ENCODE results near the gene PAGR1.
A peak's percentile ranks its signal among the peaks of the same experiment; 100 is the strongest.
"Not testable (repeated sequence)": the region's sequence is repeated elsewhere in the genome, so short reads cannot be mapped to it uniquely, and the experiment has no call there.

Gene PAGR1

DNA sequence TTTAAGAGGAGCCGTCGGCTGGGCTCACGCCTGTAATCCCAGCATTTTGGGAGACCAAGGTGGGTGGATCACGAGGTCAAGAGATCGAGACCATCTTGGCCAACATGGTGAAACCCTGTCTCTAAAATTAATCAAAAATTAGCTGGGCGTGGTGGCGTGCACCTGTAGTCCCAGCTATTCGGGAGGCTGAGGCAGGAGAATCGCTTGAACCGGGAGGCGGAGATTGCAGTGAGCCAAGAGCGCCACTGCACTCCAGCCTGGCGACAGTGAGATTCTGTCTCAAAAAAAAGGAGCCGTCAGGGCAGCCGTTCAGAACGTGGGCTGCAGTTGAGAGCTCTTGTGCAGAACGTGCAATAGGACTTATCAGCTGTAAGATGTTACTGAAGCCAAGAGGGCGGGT is 22.8 kb upstream of the PAGR1 start:
- not testable (repeated sequence) for DNase-seq

- DNase-seq: no peak
These were observed 21.7 kb upstream of the PAGR1 start for GRCh38 chr16:29794231-29794710.

GRCh38 chr16:29802416-29802935 is 13.5 kb upstream of the PAGR1 start:
- no peak for DNase-seq

GRCh38 chr16:29804020-29804419 is 11.9 kb upstream of the PAGR1 start:
- DNase-seq: no peak

DNA sequence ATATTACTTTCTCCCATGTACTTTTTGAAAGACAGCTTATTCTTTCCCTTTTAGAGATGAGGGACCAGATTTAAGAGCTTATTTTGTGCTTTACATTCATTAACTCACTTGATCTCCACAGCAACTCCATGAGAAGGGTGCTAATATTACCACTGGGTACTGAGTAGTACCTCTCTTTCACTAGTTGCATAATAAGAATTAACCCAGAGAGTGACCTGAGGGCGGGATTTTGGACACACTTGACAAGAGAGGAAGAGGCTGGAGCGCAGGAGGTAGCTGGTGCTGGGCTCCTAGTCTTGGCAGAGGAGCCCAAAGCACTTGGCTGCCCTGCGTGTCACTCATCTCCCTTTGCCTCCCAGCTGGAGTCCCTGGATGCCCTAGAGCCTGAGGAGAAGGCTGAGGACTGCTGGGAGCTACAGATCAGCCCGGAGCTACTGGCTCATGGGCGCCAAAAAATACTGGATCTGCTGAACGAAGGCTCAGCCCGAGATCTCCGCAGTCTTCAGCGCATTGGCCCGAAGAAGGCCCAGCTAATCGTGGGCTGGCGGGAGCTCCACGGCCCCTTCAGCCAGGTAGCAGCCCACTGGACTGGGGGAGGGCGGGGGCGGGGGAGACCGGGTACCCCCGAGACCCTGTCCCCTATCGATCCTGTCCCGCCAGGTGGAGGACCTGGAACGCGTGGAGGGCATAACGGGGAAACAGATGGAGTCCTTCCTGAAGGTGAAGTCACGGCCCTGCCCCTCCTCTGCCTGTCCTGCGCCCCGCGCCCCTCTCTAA is 11.3 kb upstream of the PAGR1 start:
- DNase-seq: no peak

- DNase-seq: peak; percentile 96 to 97
These were observed 10.5 kb upstream of the PAGR1 start for GRCh38 chr16:29805232-29806098.

DNA sequence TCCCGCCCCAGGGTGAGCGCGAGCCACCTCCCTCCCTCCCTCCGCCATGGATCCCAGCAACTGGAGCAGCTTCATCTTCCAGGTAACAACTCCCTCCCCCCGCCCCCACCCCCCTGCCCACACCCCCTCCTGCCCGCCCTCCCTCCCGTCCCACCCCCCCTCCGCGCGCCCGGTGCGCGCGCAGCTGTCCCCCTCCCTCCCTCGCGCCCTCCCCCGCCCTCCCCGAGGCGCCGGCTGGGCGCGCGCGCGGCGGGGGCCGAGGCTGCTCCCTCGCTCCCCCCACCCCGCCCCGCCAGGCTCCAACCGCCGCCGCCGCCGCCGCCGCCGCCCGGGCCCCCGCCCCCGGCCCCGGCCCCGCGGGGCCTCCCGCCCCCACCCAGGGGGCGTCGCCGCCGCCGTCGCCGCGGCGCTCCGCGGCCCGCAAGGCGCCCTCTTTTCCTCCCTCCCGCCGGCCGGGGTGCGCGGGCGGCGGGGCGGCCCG is 9.8 kb upstream of the PAGR1 start, which contains the start of gene MAZ:
MAZ (plus strand) TSS at position 431 of the 481 bp plus-strand sequence. CDS start 173 bp downstream, outside the sequence.
- no peak for DNase-seq

DNA sequence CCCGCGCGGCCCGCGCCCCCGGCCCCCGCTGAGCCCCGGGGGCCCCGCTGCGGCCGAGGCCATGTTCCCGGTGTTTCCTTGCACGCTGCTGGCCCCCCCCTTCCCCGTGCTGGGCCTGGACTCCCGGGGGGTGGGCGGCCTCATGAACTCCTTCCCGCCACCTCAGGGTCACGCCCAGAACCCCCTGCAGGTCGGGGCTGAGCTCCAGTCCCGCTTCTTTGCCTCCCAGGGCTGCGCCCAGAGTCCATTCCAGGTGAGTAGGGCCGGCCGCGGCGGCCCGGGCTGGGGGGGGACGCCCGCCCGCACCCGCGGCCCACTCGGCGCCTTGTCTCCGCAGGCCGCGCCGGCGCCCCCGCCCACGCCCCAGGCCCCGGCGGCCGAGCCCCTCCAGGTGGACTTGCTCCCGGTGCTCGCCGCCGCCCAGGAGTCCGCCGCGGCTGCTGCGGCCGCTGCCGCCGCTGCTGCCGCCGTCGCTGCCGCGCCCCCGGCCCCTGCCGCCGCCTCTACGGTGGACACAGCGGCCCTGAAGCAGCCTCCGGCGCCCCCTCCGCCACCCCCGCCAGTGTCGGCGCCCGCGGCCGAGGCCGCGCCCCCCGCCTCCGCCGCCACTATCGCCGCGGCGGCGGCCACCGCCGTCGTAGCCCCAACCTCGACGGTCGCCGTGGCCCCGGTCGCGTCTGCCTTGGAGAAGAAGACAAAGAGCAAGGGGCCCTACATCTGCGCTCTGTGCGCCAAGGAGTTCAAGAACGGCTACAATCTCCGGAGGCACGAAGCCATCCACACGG is 9.1 kb upstream of the PAGR1 start:
- peak; percentile 38 to 49 for DNase-seq

DNA sequence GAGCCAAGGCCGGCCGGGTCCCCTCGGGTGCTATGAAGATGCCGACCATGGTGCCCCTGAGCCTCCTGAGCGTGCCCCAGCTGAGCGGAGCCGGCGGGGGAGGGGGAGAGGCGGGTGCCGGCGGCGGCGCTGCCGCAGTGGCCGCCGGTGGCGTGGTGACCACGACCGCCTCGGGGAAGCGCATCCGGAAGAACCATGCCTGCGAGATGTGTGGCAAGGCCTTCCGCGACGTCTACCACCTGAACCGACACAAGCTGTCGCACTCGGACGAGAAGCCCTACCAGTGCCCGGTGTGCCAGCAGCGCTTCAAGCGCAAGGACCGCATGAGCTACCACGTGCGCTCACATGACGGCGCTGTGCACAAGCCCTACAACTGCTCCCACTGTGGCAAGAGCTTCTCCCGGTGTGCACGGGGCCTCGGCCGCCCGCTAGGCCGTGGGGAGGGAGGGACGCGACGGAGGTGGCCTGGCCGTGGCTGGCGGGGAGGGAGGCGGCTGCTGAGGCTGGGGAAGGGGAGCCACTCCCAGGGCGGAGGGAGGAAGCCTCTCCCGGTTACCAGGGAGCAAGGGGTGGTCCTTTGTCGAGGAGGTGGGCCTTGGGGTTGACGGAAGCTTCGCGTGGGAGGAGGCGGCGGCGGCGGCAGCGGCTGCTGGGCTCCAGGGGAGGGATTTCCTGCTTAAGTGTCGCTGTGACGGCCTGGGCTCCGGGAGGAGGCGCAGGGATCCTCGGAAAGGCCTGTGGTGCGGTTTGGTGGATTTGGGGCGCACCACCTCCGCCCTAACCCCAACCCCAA is 8.3 kb upstream of the PAGR1 start:
- DNase-seq: peak; percentile 81 to 85

GRCh38 chr16:29808219-29808900 is 7.6 kb upstream of the PAGR1 start:
- DNase-seq: peak in 1 of 2 experiments; percentile 33

- DNase-seq: no peak
These were observed 6.8 kb upstream of the PAGR1 start for GRCh38 chr16:29809031-29809747.

GRCh38 chr16:29809850-29810698 is 5.9 kb upstream of the PAGR1 start:
- peak in 1 of 2 experiments; percentile 27 for DNase-seq

DNA sequence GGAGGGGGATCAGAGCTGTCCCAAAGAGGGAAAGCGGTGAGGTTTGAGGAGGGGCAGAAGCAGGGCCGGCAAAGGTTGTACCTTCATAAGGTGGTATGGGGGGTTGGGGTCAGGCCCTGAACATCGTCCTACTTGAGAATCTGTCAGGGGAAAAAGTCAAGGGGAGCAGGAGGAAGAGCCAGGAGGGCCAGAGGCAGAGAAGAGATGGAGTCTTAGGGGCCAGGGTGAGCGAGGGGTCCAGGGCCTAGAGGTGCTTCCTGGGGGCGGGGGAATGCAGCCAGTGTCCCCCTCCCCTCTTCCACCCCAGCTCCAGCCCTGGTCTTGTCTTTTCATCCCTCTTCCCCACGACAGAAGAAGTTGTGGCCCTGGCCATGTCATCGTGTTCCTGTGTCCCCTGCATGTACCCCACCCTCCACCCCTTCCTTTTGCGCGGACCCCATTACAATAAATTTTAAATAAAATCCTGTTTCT is 5.2 kb upstream of the PAGR1 start:
- DNase-seq: no peak

DNA sequence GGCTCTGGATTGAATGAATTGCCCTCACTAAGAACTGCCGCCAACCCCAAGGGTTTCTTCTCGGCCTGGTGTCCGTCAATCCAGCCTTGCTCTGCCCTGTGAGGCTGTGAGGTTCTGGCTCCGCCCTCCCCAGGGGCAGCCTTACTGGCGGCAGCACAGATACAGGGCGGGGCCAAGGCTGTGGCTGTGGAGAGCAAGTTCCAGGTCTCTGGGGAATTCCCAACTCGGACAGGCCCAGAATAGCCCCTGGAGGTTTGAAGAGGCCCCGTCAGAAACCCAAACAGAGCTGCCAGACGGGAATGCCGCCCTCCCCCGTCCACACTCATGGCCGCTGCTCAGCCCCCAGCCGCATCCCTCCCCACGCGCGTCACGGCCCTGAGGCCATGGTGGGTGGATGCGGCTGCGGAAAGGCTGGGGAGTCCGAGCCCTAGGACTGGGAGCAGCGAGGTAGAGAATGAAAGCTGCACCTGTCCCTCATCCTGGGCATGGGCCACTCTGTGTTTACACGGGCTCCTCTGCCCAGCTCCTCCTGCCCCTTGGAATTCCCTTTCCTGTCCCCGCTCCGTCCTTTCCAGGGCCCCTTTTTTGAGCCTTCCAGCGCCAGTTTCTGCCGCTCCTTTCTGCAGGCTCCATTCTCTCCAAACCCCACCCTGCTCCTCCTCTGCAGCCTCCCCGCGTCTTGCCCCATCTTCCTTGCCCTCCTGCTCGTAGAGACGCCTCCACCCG is 4.6 kb upstream of the PAGR1 start:
- DNase-seq: peak; percentile 44 to 48

GRCh38 chr16:29811896-29812665 is 3.9 kb upstream of the PAGR1 start, which contains the start of gene PRRT2:
PRRT2 (plus strand) TSS chr16:29812193; CDS start chr16:29813055, 862 bp downstream.
- DNase-seq: peak in 1 of 2 experiments; percentile 23

DNA sequence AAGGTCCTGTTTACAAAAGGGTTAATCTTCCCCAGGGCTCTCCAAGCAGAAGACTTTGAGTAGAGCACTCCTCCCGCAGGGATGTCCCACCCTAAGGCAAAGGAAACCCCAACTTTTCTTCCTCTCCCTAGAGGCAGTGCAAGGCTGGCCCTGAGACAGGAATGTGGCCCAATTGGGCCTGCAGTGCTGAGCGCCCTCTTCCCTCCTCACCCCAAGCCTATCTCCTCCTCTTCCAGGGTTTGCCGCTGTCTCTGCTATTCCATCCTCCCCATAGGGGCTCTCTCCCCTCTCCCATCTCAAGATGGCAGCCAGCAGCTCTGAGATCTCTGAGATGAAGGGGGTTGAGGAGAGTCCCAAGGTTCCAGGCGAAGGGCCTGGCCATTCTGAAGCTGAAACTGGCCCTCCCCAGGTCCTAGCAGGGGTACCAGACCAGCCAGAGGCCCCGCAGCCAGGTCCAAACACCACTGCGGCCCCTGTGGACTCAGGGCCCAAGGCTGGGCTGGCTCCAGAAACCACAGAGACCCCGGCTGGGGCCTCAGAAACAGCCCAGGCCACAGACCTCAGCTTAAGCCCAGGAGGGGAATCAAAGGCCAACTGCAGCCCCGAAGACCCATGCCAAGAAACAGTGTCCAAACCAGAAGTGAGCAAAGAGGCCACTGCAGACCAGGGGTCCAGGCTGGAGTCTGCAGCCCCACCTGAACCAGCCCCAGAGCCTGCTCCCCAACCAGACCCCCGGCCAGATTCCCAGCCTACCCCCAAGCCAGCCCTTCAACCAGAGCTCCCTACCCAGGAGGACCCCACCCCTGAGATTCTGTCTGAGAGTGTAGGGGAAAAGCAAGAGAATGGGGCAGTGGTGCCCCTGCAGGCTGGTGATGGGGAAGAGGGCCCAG is 3.0 kb upstream of the PAGR1 start:
- no peak for DNase-seq
